Measurements from ENCODE around the gene SLX4. TPM values are rescaled to one million over a fixed set of nuclear protein-coding genes. Genes with fewer than 3 reads are reported as not detected.

The SLX4 gene
- total RNA-seq, 4 donors from 2014 or later: 1.2 to 6.2 (median 4.8) TPM

DNA sequence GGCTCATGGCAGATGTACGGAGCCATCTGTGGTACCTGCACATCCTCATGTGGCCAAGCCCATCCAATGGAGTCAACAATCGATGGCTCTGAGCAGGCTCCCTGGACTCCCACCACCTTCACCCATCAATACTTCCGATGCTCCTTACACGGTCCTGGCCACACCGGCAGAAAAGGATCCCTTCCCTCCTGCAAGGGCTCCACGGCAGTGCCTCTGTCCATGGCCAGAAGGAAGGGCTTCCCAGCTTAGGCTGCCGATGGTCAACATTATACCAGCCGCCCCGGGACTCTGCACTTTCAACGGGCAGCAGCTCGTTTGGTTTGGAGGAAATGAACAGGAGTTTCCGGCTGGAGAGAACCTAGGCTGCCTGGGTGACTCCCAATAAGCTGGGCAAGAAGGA is 13.2 kb downstream of the SLX4 start:
- Histone ChIP-seq H3K27me3 (no peaks in the 10 kb centered on the region), H3K36me3 (no peaks in the 10 kb centered on the region), H3K4me1 (no peaks in the 10 kb centered on the region), H3K4me3 (no peak overlapping the region), H3K9me3 (no peaks in the 10 kb centered on the region), H3K27ac (no peak overlapping the region)
- DNase-seq: no peak
- TF ChIP-seq CTCF (IDR thresholded peaks at IDR 0.05): no peak
- TF ChIP-seq POLR2A (IDR thresholded peaks at IDR 0.05): no peak
- intact Hi-C loops (cut with DNase I; ENCODE audit: low total_unique reads): no loop called here

DNA sequence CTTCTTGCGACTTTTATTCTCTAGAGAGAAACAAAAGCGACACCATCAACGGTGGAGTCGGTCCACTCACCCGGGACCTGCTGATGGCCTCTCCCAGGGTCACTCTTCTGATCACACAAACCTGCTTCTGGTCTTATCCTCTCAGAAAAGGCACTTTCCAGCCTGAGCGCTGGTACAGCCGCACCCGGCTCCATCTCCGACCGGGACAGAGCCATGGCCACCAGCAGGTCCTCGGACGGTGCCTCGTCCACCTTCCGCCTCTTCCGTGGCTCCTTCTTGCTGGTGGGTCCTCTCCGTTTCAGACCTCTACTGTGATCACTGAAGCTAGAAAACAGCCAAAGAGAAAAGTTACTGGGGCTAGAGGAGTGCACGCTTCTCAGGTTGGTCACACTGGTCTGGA is 13.7 kb downstream of the SLX4 start:
- Histone ChIP-seq H3K27ac (no peak overlapping the region), H3K27me3 (no peaks in the 10 kb centered on the region), H3K4me3 (no peak overlapping the region), H3K4me1 (no peaks in the 10 kb centered on the region), H3K9me3 (no peaks in the 10 kb centered on the region), H3K36me3 (no peaks in the 10 kb centered on the region)
- TF ChIP-seq CTCF (IDR thresholded peaks at IDR 0.05) (no peak), POLR2A (IDR thresholded peaks at IDR 0.05) (no peak)
- DNase-seq: no peak
- intact Hi-C loops (cut with DNase I; ENCODE audit: low total_unique reads): no loop called here

- Histone ChIP-seq H3K36me3 (no peaks in the 10 kb centered on the region), H3K4me3 (no peak overlapping the region), H3K27me3 (no peaks in the 10 kb centered on the region), H3K4me1 (no peaks in the 10 kb centered on the region), H3K9me3 (no peaks in the 10 kb centered on the region), H3K27ac (no peak overlapping the region)
- TF ChIP-seq POLR2A (IDR thresholded peaks at IDR 0.05) (no peak), CTCF (IDR thresholded peaks at IDR 0.05) (no peak)
- intact Hi-C loops (cut with DNase I; ENCODE audit: low total_unique reads): no loop called here
- DNase-seq: no peak
Measured at GRCh38 chr16:3597226-3597625, 14.2 kb downstream of the SLX4 start.

DNA sequence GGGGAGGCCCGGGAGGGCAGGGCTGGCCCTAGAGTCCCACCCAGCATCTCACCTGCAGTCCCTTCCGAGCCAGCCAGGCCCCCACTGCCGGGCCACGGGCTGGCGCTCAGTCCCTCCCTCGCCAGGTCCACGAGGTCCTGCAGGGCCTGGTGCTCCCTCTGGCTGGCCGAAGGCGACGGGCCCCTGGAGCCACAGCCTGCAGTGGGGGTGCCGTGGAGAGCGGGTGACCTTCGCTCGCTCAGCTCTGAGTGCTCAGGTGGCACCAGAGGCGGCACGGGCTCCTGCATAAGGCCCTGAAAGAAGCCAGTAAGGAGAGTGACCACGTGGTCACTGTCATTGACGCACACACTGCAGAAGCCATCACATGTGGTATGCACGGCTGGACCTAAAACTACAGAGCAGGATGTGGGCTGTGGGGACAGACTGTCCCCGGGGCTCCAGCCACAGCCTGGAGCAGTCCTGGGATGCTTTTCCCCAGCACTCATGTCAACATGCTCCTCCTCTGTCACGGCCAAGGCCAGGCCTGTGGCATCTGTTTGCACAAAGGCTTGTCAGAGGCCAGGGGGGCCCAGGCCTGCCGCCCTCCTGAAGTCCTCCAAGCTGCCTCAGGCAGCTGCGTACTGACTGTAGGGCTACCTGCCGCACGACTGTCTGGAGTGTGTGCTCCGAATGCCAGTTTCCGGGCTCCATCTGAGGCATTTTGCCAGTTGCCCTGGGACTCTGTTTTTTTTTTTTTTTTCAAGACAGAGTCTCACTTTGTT is 15.1 kb downstream of the SLX4 start:
- DNase-seq: no peak
- Histone ChIP-seq H3K36me3 (no peaks in the 10 kb centered on the region), H3K27ac (no peak overlapping the region), H3K27me3 (no peaks in the 10 kb centered on the region), H3K4me3 (no peak overlapping the region), H3K9me3 (no peaks in the 10 kb centered on the region), H3K4me1 (no peaks in the 10 kb centered on the region)
- intact Hi-C loops (cut with DNase I; ENCODE audit: low total_unique reads): no loop called here
- no peak for TF ChIP-seq CTCF (IDR thresholded peaks at IDR 0.05)
- TF ChIP-seq POLR2A (IDR thresholded peaks at IDR 0.05): no peak

- no peak for DNase-seq
- Histone ChIP-seq H3K9me3 (no peaks in the 10 kb centered on the region), H3K27ac (no peak overlapping the region), H3K36me3 (no peaks in the 10 kb centered on the region), H3K27me3 (no peaks in the 10 kb centered on the region), H3K4me1 (no peaks in the 10 kb centered on the region), H3K4me3 (no peak overlapping the region)
- intact Hi-C loops (cut with DNase I; ENCODE audit: low total_unique reads): no loop called here
- no peak for TF ChIP-seq POLR2A (IDR thresholded peaks at IDR 0.05)
- TF ChIP-seq CTCF (IDR thresholded peaks at IDR 0.05): no peak
Measured at GRCh38 chr16:3595521-3596021, 15.8 kb downstream of the SLX4 start.
